ENCODE results near the gene MYO16. TPM values are rescaled to one million over a fixed set of nuclear protein-coding genes. Genes with fewer than 3 reads are reported as not detected.

The MYO16 gene
- total and polyA plus RNA-seq, 2 of the 4 experiments (the other 2 are of a cell fraction), result under 0.01 to 0.03 TPM

- BruUV-seq (replicated peaks), result no TSS peak
Measured at GRCh38 chr13:109213714-109214113, 584.3 kb downstream of the MYO16 start.

More at GRCh38 chr13:109213714-109214113, 584.3 kb downstream of the MYO16 start:
- H3K9me3 ChIP-seq (ENCODE audit: control insufficient read depth, insufficient read depth, low read length), result no peaks in the 10 kb centered on the region
- no peak overlapping the region for H2AK9ac ChIP-seq (replicated peaks; ENCODE audit: low read depth, low read length, poor library complexity)
- H3K9ac ChIP-seq (ENCODE audit: low read depth, low read length), result no peak overlapping the region
- H3K23ac ChIP-seq (ENCODE audit: low read depth, low read length), result no peak overlapping the region
- POLR2A ChIA-PET (ENCODE audit: unreplicated experiment), result no interaction called here
- WGBS, 2 experiments (ENCODE audit: extremely low coverage in 2 of 2, insufficient read length in 1 of 2), result 80% methylated on average over 1 of the region's 5 CpGs; no CpG with 5 or more reads in 1 of the 2 experiments
- no peak overlapping the region for H2BK15ac ChIP-seq (ENCODE audit: low read depth, low read length)
- no peak overlapping the region for H4K91ac ChIP-seq (ENCODE audit: insufficient read depth, low read depth, low read length)
- H4K8ac ChIP-seq (ENCODE audit: low read depth in 2 of 2, low read length in 2 of 2), result no peak overlapping the region
- H2BK120ac ChIP-seq (ENCODE audit: low read depth, low read length), result no peak overlapping the region
- CTCF ChIA-PET, result interaction anchor here (0.7 kb wide), 1 partner anchor 41 kb away, joined by 3 read pairs; no protein-coding TSS in a partner anchor
- TF ChIP-seq FOS (IDR thresholded peaks at IDR 0.05; ENCODE audit: low read depth, low read length) (no peak), POLR2A (IDR thresholded peaks at IDR 0.05; ENCODE audit: low read depth, low read length) (no peak), RCOR1 (IDR thresholded peaks at IDR 0.05; ENCODE audit: insufficient replicate concordance, low read length) (no peak), CTCF (conservative IDR thresholded peaks at IDR 0.05; ENCODE audit: low read depth, low read length) (no peak), MAFK (IDR thresholded peaks at IDR 0.05; ENCODE audit: low read depth, low read length) (no peak), CHD1 (IDR thresholded peaks at IDR 0.05; ENCODE audit: low read depth, low read length) (no peak), RFX5 (IDR thresholded peaks at IDR 0.05; ENCODE audit: low read depth, low read length) (no peak), RAD21 (IDR thresholded peaks at IDR 0.05; ENCODE audit: low read length) (no peak), BHLHE40 (IDR thresholded peaks at IDR 0.05; ENCODE audit: low read depth, low read length) (no peak), CEBPB (IDR thresholded peaks at IDR 0.05; ENCODE audit: low read depth, low read length) (no peak), ELK1 (IDR thresholded peaks at IDR 0.05; ENCODE audit: borderline replicate concordance, low read depth, low read length) (no peak), NFE2L2 (IDR thresholded peaks at IDR 0.05; ENCODE audit: low read depth, low read length) (no peak), MAZ (IDR thresholded peaks at IDR 0.05; ENCODE audit: borderline replicate concordance, low read depth, low read length) (no peak), MXI1 (IDR thresholded peaks at IDR 0.05; ENCODE audit: borderline replicate concordance, low read depth, low read length) (no peak), SMC3 (IDR thresholded peaks at IDR 0.05; ENCODE audit: low read depth, low read length) (no peak)
- H3K79me1 ChIP-seq (ENCODE audit: low read depth in 1 of 2, low read length in 2 of 2), result no peaks in the 10 kb centered on the region
- H3K4me1 ChIP-seq (ENCODE audit: control insufficient read depth, insufficient read depth, low read length), result no peaks in the 10 kb centered on the region
- H3K4me3 ChIP-seq (ENCODE audit: insufficient read depth, low read depth, low read length), result no peak overlapping the region
- no peak overlapping the region for H3K27ac ChIP-seq (ENCODE audit: insufficient read depth, low read length)
- no peak overlapping the region for H3K4ac ChIP-seq (ENCODE audit: low read depth, low read length)
- dilution Hi-C loops (cut with HindIII; ENCODE audit: low sequenced_read_pairs, unreplicated experiment) (no loop called here), intact Hi-C loops (cut with micrococcal nuclease) (no loop called here), in situ Hi-C loops (cut with MboI; ENCODE audit: low sequenced_read_pairs) (no loop called here)
- no peak overlapping the region for H2AK5ac ChIP-seq (ENCODE audit: low read depth, low read length)
- no peak overlapping the region for H2AFZ ChIP-seq (replicated peaks; ENCODE audit: low read length, poor library complexity)
- DNase-seq, result no peak
- no peak overlapping the region for H3K18ac ChIP-seq (ENCODE audit: low read depth, low read length)
- no peaks in the 10 kb centered on the region for H3K36me3 ChIP-seq (ENCODE audit: control insufficient read depth, insufficient read depth, low read length)
- H2BK5ac ChIP-seq (ENCODE audit: low read depth, low read length, poor library complexity, severe bottlenecking), result no peak overlapping the region
- H3K9me1 ChIP-seq (ENCODE audit: insufficient read depth, low read length), result no peaks in the 10 kb centered on the region; the same call in 1 of the 2 replicates
- no peak overlapping the region for H3K4me2 ChIP-seq (ENCODE audit: low read depth, low read length)
- ATAC-seq (ENCODE audit: low read depth), result no peak
- H3K27me3 ChIP-seq (ENCODE audit: control insufficient read depth, insufficient read depth, low read length), result no peaks in the 10 kb centered on the region
- no peak overlapping the region for H3K14ac ChIP-seq (replicated peaks; ENCODE audit: low read depth, low read length)
- no peak overlapping the region for H2BK20ac ChIP-seq (ENCODE audit: low read depth, low read length)
- H4K20me1 ChIP-seq (ENCODE audit: insufficient read depth, low read length), result no peaks in the 10 kb centered on the region
- H3K56ac ChIP-seq (ENCODE audit: extremely low read depth, insufficient read depth, low read length), result no peak overlapping the region
- no peak overlapping the region for H4K5ac ChIP-seq (ENCODE audit: low read depth, low read length)
